Activated B cell treated with CpG ODN at 0.5 μM for 24 hours (primary cell): ENCODE measurements around the gene RAB19. TPM values are rescaled to one million over a fixed set of nuclear protein-coding genes. Genes with fewer than 3 reads are reported as not detected.

Source experiments
- ATAC-seq: fragments of 200-7000 bp; cut with Tn5 transposase; one replicate; pipeline ENCODE4 v1.10.0; 2021; ENCODE audit warnings: low read depth, mild to moderate bottlenecking, moderate library complexity
- CTCF ChIA-PET: fragments of 350-600 bp; sonication (Branson Sonifier 250); formaldehyde crosslinking; loops from one replicate; lab custom pipeline; 2021; ENCODE audit warnings: antibody characterized with exemption; lab: Charles Lee
- POLR2A ChIA-PET: fragments of 350-600 bp; sonication (Branson Sonifier 250); formaldehyde crosslinking; loops from one replicate; lab custom pipeline; 2021; ENCODE audit warnings: antibody characterized with exemption; lab: Charles Lee
- DNase-seq: peaks from one replicate; pipeline ENCODE4 v3.0.0; 2022
- H3K27ac Mint-ChIP-seq: one replicate; pipeline ENCODE4 v1.8.0; 2020; ENCODE audit warnings: mixed read lengths
- H3K27me3 Mint-ChIP-seq: one replicate; pipeline ENCODE4 v1.8.0; 2021; ENCODE audit warnings: mixed read lengths
- H3K36me3 Mint-ChIP-seq: one replicate; pipeline ENCODE4 v1.8.0; 2021; ENCODE audit warnings: low read depth, mixed read lengths
- H3K4me1 Mint-ChIP-seq: one replicate; pipeline ENCODE4 v1.8.0; 2021; ENCODE audit warnings: mixed read lengths
- H3K4me3 Mint-ChIP-seq: one replicate; pipeline ENCODE4 v1.8.0; 2020; ENCODE audit warnings: mild to moderate bottlenecking, mixed read lengths
- H3K9me3 Mint-ChIP-seq: one replicate; pipeline ENCODE4 v1.8.0; 2020; ENCODE audit warnings: mixed read lengths
- intact Hi-C: fragments of 100-400 bp; cut with micrococcal nuclease; formaldehyde crosslinking; loops from one replicate; pipeline ENCODE4 v1.15.1; 2024
- total RNA-seq: library from RNA; stranded (reverse); gene quantifications from 2 replicates; pipeline ENCODE4 v1.2.3, GENCODE V29; 2022
- TF ChIP-seq, protein P1 (sequence below): fragments of 200-600 bp; IDR thresholded peaks from one replicate; pipeline ENCODE4 v1.8.0; 2022; ENCODE audit warnings: antibody characterized with exemption, mild to moderate bottlenecking

RAB19 gene
- total RNA-seq, 1 donor from 2014 or later = 0.55 TPM

- TF ChIP-seq, protein P1, sequence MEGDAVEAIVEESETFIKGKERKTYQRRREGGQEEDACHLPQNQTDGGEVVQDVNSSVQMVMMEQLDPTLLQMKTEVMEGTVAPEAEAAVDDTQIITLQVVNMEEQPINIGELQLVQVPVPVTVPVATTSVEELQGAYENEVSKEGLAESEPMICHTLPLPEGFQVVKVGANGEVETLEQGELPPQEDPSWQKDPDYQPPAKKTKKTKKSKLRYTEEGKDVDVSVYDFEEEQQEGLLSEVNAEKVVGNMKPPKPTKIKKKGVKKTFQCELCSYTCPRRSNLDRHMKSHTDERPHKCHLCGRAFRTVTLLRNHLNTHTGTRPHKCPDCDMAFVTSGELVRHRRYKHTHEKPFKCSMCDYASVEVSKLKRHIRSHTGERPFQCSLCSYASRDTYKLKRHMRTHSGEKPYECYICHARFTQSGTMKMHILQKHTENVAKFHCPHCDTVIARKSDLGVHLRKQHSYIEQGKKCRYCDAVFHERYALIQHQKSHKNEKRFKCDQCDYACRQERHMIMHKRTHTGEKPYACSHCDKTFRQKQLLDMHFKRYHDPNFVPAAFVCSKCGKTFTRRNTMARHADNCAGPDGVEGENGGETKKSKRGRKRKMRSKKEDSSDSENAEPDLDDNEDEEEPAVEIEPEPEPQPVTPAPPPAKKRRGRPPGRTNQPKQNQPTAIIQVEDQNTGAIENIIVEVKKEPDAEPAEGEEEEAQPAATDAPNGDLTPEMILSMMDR = no peak
- Mint-ChIP-seq H3K27ac (no peak overlapping the region), H3K4me3 (no peak overlapping the region), H3K36me3 (no peaks in the 10 kb centered on the region), H3K27me3 (no peaks in the 10 kb centered on the region), H3K4me1 (no peaks in the 10 kb centered on the region), H3K9me3 (no peaks in the 10 kb centered on the region)
- POLR2A ChIA-PET = interaction anchor here (0.6 to 1.0 kb wide), 4 partner anchors 8 to 745 kb away, joined by 3 read pairs; partner anchors contain the start of genes KDM7A and SLC37A3
- intact Hi-C loops = loop anchor here (2.0 to 10.0 kb wide), 7 partner anchors 14 to 613 kb away; partner anchors contain the start of genes HIPK2, MKRN1, PARP12 and RAB19
- peak; percentile 32 for DNase-seq
- ATAC-seq = peak; percentile 88
- CTCF ChIA-PET = no interaction called here
Observed at GRCh38 chr7:140390466-140391190, 13.2 kb upstream of the RAB19 start.

- TF ChIP-seq, protein P1 = no peak
- CTCF ChIA-PET = no interaction called here
- no peaks in the 10 kb centered on the region for H3K27me3 Mint-ChIP-seq
- no peak overlapping the region for H3K27ac Mint-ChIP-seq
- intact Hi-C loops = loop anchor here (2.0 to 10.0 kb wide), 7 partner anchors 13 to 614 kb away; partner anchors contain the start of genes HIPK2, MKRN1, PARP12 and RAB19
- POLR2A ChIA-PET = no interaction called here
- no peak for DNase-seq
- H3K4me1 Mint-ChIP-seq = no peaks in the 10 kb centered on the region
- H3K4me3 Mint-ChIP-seq = no peak overlapping the region
- H3K36me3 Mint-ChIP-seq = no peaks in the 10 kb centered on the region
- H3K9me3 Mint-ChIP-seq = no peaks in the 10 kb centered on the region
- ATAC-seq = no peak
Observed at GRCh38 chr7:140391634-140392033, 12.2 kb upstream of the RAB19 start.

GRCh38 chr7:140393756-140394306 lies 10.0 kb upstream of the RAB19 start:
- CTCF ChIA-PET = no interaction called here
- POLR2A ChIA-PET = no interaction called here
- Mint-ChIP-seq H3K27ac (no peak overlapping the region), H3K4me1 (peaks cover 6% of the 10 kb centered on the region), H3K27me3 (peaks cover 1% of the 10 kb centered on the region), H3K36me3 (no peaks in the 10 kb centered on the region), H3K4me3 (no peak overlapping the region), H3K9me3 (no peaks in the 10 kb centered on the region)
- DNase-seq (no peak), ATAC-seq (no peak)
- intact Hi-C loops = loop anchor here (5.0 to 10.0 kb wide), 3 partner anchors 51 to 617 kb away; partner anchors contain the start of genes HIPK2 and PARP12
- TF ChIP-seq, protein P1 = no peak

DNA sequence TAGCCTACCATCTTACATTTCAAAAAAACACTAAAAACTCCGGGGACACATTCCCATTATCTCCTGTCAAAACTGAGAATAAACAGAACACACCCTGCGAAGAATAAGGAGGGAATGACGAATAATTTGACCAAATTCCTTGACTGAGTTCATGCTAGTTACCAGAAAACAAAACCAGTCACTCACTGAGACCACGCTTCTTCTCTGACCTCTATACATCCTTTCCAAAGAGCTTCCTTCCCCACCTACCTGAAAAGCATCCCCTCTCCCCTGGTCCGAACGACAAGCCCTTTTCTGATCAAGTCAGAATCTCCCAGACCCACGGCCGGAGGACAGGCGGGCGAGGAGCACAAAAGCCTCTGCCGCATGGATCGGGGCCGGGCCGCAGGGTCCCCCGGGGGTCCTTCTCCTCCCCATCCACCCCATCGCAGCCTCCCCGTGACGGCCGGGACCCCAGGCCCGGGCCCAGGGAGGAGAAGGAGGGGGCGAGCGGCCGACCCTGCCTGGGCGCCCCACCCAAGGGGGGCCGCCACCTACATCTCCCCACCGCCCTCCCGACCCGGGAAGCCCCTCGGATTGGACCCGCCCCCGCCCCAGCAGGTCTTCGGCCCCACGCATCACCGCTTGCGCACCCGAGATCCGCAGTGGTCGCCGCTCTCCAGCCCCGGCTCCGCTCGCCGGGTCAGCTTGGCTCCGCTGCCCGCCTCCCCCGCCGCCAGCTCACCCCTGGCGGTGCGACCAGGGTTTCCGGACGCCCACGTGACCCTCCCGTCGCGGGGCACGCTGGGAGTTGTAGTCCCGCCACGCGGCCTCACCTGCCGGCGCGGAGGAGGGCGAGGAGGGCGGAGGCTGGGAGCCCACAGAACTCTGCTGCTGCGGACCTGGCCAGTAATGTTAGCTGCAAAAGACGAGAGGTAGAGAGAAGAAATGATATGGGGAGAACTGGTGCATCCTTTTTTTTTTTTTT lies 5.8 kb upstream of the RAB19 start, which contains the start of gene SLC37A3:
TSS of gene SLC37A3 (minus strand) at position 747 of the 967 bp plus-strand sequence. CDS start 16,004 bp downstream, outside the sequence.
- intact Hi-C loops = loop anchor here (1.0 to 10.0 kb wide), 6 partner anchors 47 to 1281 kb away; partner anchors contain the start of genes FMC1 and MKRN1
- ChIA-PET CTCF (no interaction called here), POLR2A (interaction anchor here (0.6 to 1.2 kb wide), 7 partner anchors 8 to 1143 kb away, joined by 3 to 10 read pairs (median 5); no protein-coding TSS in a partner anchor)
- Mint-ChIP-seq H3K9me3 (no peaks in the 10 kb centered on the region), H3K36me3 (no peaks in the 10 kb centered on the region), H3K4me3 (peak within 1 kb of the TSS; percentile 88), H3K27me3 (peaks cover 1% of the 10 kb centered on the region), H3K27ac (peak within 1 kb of the TSS; percentile 65), H3K4me1 (peaks cover 8% of the 10 kb centered on the region)
- ATAC-seq (peak; percentile 96), DNase-seq (peak; percentile 85)
- TF ChIP-seq, protein P1 = no peak
